ENCODE data around the gene SLC10A6. TPM values are rescaled to one million over a fixed set of nuclear protein-coding genes. Genes with fewer than 3 reads are reported as not detected.

The SLC10A6 gene
- total RNA-seq, 1 experiment from 2014 or later: not detected

DNA sequence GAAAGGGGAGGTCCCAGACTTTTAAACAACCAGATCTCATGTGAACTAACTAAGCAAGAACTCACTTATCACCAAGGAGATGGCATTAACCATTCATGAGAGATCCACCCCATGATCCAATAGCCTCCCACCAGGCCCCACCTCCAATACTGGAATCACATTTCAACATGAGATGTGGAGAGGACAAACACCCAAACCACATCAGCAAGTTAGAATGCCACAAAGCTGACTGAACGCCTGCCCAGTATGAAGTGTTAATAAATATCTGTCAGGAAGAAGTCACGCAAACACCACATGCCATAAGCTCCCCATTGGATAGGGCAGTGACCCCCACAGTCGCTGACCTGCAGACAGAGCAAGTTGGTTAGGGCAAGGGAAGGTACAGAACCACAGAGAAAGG is 14.3 kb downstream of the SLC10A6 start:
- Histone ChIP-seq H4K20me1 (ENCODE audit: control insufficient read depth, insufficient read depth, insufficient read length) (no peaks in the 10 kb centered on the region), H3K9me3 (ENCODE audit: control insufficient read depth, low read depth, low read length) (no peaks in the 10 kb centered on the region), H3K23ac (ENCODE audit: insufficient read length, low read depth, low read length) (no peak overlapping the region), H3K27ac (ENCODE audit: insufficient read length, low read depth, low read length) (no peak overlapping the region), H3K9ac (ENCODE audit: extremely low read depth, insufficient read length, low read length) (no peak overlapping the region), H3K4me1 (ENCODE audit: insufficient read depth, low read length) (no peaks in the 10 kb centered on the region), H2AFZ (ENCODE audit: low read length) (no peak overlapping the region), H3K79me2 (ENCODE audit: insufficient read depth, low read length) (no peaks in the 10 kb centered on the region), H2BK5ac (ENCODE audit: insufficient read length, low read length) (no peak overlapping the region), H3K56ac (ENCODE audit: insufficient read length, low read depth, low read length) (no peak overlapping the region), H2BK15ac (ENCODE audit: low read depth, low read length) (no peak overlapping the region), H3K4ac (ENCODE audit: low read depth, low read length) (no peak overlapping the region), H2AK5ac (ENCODE audit: insufficient read length, low read length) (no peak overlapping the region), H3K14ac (ENCODE audit: insufficient read depth, low read length) (no peak overlapping the region), H3T11ph (ENCODE audit: low read length) (no peak overlapping the region), H4K5ac (ENCODE audit: insufficient read length, low read depth, low read length) (no peak overlapping the region), H3K27me3 (ENCODE audit: insufficient read depth, low read length) (no peaks in the 10 kb centered on the region), H2BK12ac (ENCODE audit: insufficient read length, low read depth, low read length) (no peak overlapping the region), H4K91ac (ENCODE audit: insufficient read length, low read depth, low read length) (no peak overlapping the region), H2BK20ac (ENCODE audit: low read depth, low read length, poor library complexity, severe bottlenecking) (no peak overlapping the region), H3K23me2 (ENCODE audit: insufficient read length, low read depth, low read length, poor library complexity, severe bottlenecking) (no peaks in the 10 kb centered on the region), H3K4me2 (ENCODE audit: insufficient read depth, insufficient read length, low read length) (no peak overlapping the region), H2BK120ac (ENCODE audit: low read depth, low read length, poor library complexity, severe bottlenecking) (no peak overlapping the region), H3K18ac (ENCODE audit: insufficient read length, low read depth, low read length) (no peak overlapping the region), H4K8ac (replicated peaks; ENCODE audit: insufficient read length, low read depth, low read length) (no peak overlapping the region), H3K79me1 (ENCODE audit: insufficient read depth, low read depth, low read length, poor library complexity, severe bottlenecking) (no peaks in the 10 kb centered on the region)
- Mint-ChIP-seq H3K9me3 (no peaks in the 10 kb centered on the region), H3K27ac (no peak overlapping the region; a peak in 1 of 7 replicates), H3K36me3 (ENCODE audit: insufficient read depth in 1 of 3, low read depth in 3 of 3) (no peaks in the 10 kb centered on the region; a peak in 1 of 7 replicates), H3K4me1 (no peaks in the 10 kb centered on the region), H3K27me3 (ENCODE audit: low read depth) (no peaks in the 10 kb centered on the region; the same call in 1 of the 2 replicates), H3K4me3 (no peak overlapping the region)
- TF ChIP-seq, protein P1, sequence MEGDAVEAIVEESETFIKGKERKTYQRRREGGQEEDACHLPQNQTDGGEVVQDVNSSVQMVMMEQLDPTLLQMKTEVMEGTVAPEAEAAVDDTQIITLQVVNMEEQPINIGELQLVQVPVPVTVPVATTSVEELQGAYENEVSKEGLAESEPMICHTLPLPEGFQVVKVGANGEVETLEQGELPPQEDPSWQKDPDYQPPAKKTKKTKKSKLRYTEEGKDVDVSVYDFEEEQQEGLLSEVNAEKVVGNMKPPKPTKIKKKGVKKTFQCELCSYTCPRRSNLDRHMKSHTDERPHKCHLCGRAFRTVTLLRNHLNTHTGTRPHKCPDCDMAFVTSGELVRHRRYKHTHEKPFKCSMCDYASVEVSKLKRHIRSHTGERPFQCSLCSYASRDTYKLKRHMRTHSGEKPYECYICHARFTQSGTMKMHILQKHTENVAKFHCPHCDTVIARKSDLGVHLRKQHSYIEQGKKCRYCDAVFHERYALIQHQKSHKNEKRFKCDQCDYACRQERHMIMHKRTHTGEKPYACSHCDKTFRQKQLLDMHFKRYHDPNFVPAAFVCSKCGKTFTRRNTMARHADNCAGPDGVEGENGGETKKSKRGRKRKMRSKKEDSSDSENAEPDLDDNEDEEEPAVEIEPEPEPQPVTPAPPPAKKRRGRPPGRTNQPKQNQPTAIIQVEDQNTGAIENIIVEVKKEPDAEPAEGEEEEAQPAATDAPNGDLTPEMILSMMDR (conservative IDR thresholded peaks at IDR 0.05): no peak
- no peak for DNase-seq
- WGBS (ENCODE audit: extremely low coverage, insufficient read length, low lambda C conversion rate): no CpG with 5 or more reads among the region's 3 CpGs

Measured in H9 (cell line).